HG03045 (cell line): ENCODE measurements around the gene BFSP2.
"Not testable (repeated sequence)": the region's sequence is repeated elsewhere in the genome, so short reads cannot be mapped to it uniquely, and the experiment has no call there.

Experiments used
- ATAC-seq: cut with Tn5 transposase; IDR thresholded peaks from one replicate; pipeline ENCODE4 v1.9.1; 2021; ENCODE audit warnings: mild to moderate bottlenecking, moderate library complexity; ENCODE audit not compliant: unreplicated experiment

The BFSP2 gene

DNA sequence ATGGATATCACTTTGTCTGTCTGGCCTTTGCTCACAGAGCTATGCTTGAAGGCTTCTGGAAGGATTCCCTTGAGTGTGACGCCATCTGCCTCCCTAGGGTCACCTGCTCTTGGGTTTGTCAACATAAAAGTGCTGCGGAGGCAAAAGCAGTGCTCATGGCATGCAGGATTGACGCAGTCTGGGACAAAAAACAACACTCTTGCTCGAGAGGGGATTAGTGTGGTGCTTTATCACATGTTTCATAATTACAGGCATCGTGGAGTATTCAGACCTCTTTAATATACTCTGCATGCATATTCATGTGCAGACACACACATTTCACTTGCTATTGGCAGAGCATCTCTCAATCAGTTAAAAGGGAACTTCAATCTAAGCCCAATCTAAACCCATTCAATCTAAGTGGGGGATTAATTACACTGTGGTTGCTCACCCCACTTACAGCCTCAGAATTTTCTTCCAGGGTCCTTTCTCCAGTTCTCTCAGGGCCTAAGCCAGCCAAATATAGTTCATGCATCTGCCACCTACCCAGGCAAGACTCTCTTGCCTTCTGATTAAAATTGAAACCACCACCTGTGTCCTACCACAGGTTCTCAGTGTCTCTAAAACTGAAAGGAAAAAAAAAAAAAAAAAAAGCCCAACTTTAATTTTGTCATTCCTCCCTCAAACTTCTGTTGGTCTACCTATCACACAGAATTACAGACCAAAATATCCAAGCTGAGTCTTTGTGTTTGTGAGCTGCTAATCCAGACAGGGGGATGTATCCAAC, 75.6 kb downstream of the BFSP2 start:
- ATAC-seq = peak; percentile 73

DNA sequence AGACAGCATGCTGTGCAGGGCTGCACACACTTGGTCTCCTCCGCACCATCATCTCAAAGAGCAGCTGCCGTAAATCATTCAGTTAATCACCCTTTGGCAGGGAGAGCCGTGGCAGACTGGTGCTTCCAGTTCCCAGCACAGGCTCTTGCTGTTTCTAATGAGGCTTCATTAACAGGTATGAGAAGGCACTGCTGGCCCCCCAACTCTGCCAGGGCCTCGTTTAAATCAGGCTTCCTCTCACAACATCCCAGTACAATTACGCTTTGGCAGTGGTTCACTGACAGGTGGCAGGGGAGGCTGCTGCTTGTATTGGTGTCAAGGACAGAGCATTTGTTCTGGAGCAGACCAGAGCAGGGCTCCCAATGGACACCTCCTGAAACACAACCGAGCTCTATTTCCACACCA, 77.1 kb downstream of the BFSP2 start:
- no peak for ATAC-seq

DNA sequence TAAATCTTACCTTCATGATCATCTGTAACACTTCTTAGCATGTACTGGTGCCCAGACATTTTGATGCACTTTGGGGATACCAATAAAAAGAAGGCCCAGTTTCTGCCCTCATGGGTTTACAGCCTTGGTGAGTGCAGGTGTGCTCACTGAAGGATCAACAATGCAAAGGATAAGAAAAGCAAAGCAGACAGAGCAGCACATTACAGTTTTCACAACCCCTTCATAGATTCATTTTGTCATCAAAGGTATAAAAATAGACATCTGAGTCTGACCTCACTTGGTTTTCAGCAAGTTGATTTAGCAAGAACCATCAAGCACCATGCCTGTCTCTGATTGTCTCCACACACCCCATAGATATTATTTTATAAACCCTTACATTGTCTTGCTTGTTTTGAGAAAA, 77.6 kb downstream of the BFSP2 start:
- peak; percentile 36 for ATAC-seq

DNA sequence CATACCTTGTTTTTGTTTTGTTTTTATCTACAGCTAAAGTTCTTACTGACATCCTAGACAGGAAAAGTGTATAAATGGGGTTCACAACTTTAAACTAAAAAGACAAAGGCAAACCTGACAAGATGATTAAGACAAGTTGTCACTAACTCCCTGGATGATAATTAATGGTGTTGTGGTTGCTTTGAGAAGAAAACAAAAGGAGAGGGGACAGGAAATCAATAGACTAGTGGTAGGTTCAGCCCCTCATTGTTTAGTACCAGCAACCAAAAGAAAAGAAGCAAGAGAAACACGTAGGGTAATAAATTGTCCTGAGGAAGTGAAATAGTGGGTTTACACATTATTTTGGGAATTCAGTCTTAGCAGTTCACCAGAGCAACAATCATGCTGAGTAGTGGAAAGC, 78.8 kb downstream of the BFSP2 start:
- no peak for ATAC-seq

DNA sequence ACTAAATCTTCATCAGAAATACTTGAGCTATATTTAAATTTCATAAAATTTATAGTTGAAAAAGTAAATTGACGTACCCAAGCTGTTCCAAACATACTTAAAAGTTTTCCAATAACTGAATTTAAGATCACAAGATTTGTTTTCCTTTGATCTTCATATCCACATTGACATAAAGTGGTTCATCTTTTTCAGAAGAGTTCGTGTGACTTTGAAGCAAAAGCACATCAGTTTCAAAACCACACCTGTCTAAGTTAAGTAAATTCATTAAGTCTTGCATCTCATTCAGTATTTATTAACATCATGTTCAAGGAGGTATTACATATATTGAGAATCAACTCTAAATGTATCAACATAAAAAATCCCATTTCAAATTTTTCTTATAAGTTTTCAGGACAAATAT, 79.5 kb downstream of the BFSP2 start:
- no peak for ATAC-seq

DNA sequence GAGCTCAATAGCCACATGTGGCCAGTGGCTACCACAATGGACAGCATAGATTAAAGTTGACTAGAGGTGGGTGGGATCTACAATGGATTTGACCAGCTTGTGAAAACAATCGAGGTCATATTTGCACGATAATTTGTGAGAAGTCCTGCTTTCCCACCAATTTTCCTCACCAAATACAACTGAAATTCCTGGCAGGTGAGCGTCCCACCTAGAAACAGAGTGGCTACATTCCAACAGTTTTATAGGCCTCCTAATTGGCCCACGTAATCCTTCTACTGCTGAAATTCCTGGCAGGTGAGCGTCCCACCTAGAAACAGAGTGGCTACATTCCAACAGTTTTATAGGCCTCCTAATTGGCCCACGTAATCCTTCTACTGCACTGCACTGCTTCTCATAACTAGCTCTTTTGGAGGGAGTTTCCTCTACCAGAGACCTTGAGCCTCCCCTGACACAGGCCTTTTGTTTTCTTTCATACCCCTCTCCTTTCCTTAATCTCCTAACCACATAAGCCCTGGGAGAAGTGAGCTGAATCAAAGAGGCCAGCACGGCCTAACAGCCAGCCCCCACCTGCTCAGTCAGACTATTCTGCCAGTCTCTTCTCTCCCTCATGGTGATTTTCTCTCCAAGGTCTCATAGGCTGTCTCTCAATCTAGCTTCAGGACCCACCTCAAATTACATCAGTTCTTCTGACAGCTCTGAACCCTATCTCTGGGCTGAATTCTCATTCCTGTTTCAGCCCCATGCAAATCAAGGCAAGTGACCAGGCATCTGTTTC, 80.2 kb downstream of the BFSP2 start:
- ATAC-seq = peak; percentile 59

DNA sequence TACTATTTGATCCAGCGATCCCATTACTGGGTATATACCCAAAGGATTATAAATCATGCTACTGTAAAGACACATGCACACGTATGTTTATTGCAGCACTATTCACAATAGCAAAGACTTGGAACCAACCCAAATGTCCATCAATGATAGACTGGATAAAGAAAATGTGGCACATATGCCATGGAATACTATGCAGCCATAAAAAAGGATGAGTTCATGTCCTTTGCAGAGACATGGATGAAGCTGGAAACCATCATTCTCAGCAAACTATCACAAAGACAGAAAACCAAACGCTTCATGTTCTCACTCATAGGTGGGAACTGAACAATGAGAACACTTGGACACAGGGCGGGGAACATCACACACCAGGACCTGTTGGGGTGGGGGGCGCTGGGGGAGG, 82.6 kb downstream of the BFSP2 start:
- not testable (repeated sequence) for ATAC-seq

DNA sequence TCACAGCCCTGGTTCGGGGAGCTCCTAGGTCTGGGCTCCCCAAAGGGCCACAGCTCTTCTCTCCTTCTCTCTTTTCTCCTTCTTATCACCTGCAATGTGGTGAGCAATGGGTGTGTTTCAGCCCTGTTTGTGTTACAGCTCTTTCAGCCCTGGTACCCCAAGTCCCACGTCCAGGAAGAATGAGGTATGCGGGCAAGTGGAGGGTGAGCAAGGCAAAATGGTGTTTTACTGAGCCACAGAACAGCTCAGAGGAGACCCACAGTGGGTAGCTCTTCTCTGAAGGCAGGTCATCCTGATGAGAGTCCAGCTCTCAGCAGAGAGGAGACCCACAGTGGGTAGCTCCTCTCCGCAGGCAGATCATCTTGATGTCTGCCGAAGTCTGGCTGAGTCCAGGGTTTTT, 86.8 kb downstream of the BFSP2 start:
- no peak for ATAC-seq

DNA sequence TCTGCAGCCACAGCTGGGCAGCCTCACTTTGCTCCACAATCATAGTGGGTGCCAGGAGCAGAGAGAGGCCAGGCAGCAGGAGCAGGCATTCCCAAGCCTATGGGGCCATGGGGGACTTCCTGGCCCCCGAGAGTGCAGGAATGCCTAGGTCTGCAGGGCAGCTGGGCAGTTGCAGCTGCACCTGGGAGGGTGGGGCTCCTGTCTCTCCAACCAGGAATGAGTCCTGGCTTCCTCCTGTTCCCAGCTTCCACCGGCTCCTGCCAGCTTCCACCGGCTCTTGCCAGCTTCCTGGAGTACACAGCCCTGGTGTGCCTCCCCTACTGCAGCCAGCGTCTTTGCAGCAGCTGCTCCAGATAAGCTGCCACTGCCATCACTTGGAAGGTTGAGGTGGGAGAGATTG, 87.3 kb downstream of the BFSP2 start:
- no peak for ATAC-seq

DNA sequence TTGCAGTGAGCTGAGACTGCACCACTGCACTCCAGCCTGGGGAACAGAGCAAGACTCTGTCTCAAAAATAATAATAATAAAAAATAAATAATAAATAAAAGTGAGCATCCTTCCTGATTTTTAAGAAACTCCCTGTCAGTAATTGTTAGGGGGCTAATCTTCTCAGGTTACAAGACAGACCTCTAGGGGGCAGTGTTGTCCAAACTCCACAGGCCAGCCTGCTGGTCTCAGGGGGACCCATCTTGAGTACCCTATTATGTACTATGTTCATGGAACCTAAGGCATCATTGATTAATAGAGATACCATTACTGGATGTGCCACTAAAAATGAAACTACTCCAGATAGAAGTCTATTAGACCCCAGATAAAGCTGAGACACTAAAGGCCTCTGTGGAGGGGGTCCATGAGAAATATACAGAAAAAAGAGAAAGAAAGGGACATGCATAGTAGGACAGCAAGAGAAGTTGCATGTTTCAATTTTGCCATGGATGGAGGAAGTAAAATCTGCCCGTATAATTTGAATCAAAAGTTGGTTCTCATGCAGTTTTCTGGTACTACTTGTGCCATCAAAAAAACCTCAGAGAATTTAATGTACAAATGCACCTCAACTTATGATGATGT, 88.2 kb downstream of the BFSP2 start:
- no peak for ATAC-seq

DNA sequence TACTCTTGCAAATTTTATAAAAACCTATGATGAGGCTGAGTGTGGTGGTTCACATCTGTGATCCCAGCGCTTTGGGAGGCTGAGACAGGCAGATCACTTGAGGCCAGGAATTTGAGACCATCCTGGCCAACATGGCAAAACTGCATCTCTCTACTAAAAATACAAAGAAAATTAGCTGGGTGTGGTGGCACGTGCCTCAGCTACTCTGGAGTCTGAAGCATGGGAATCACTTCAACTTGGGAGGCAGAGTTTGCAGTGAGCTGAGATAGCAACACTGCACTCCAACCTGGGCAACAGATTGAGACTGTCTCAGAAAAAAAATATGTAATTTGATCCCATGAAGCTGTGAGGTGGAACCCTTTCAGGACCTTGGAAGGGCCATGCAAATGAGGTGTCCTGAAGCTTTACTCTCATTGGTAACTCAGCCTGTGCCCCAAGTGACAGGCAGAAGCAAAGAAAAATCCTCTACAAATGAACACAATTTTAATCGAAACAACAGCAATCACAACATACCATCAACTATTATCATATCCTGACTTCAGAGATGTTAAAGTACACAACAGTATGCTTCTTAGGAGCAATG, 89.0 kb downstream of the BFSP2 start:
- no peak for ATAC-seq

DNA sequence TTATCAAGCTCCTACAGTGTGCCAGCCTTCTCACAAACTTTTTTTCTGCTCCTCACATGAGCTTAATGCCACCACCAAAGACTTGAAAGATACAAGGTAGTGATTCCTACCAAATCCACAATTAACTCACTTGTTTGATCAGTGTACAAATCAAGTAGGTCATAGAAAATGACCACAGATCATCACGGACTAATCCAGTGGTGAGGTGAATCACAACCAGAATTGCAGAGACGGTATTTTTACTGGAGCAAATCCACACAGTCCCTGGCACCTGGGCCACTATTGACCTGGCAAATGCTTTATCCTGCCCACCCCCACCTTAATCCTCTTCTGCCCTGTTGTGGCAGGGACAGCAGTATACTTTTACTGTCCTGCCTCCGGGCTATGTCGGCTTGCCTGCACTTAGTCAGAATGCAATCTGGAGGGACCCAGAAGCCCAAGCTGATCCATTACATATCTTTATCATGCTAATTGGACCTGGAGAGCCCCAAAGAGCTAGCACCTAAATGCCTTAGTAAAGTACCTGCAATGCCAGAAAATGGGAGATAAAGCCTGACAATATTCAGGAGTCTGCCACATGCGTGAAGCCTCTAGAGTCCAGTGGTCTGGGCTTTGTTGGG, 89.7 kb downstream of the BFSP2 start:
- no peak for ATAC-seq

DNA sequence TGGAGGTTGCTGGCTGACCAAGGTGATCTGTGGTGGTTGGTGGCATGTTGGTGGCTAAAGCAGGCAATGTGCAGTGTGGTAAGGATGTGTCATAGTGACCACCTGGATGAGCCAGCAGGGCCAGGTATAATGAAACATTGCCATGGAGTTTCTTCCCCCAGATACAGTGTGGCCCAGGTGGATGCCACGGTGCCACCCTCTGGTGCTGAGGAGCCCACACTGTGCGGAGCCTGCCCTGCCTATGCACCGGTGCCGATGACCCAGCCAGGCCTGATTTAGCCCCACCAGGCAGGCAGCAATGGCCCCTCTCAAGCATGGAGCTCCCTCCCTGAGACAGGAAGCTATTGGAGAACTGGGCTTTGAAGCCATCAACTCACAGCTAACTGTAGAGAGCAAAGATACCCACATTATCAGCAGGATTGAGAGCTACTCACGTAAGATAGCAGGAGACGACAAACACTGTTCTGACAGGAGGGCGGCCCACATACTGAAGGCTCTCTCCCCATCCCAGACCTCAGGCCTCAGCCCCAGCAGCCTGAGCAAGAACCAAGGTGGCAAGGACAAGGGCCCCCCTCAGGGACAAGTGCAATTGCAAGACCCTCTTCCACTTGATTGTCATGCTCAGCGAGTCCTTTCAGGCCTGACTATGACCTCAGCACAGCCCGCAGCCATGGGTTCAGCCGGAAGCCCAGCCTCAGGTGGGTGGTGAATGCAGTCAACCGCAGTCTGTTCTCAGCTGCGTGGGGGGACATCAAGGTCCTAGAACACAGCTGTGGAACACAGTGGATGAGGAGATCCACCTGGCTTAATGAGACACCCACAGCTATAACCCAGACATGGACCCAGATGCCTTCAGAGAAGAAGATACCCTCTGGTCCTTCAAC, 90.9 kb downstream of the BFSP2 start:
- peak; percentile 92 for ATAC-seq

DNA sequence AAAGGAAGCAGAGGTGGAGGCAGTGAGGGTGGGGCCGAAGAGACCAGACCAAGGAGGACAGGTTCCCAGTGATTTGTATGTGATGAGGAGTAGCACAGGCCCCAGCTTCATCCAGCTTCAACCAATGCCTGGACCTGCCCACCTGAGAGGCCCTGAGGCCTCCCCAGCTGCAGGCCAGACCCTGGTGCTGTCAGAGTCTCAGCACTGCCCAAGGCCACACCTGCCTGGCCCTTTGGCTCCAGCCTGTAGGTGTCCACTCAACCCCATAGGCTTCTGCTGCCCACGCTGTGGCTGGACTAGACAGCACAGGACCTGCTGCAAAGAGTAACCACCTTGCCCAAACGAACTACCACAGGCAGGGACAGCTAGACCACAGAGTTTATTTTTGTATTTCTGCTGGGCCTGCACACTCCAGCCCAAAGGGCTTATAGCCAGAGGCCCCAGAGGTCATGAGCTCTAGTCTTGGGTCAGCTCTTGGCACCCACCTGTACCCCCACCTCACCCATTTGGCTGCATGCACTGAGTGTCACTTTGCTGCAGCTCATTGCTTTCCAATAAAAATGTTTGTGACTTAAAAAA, 91.7 kb downstream of the BFSP2 start:
- ATAC-seq = peak; percentile 14

DNA sequence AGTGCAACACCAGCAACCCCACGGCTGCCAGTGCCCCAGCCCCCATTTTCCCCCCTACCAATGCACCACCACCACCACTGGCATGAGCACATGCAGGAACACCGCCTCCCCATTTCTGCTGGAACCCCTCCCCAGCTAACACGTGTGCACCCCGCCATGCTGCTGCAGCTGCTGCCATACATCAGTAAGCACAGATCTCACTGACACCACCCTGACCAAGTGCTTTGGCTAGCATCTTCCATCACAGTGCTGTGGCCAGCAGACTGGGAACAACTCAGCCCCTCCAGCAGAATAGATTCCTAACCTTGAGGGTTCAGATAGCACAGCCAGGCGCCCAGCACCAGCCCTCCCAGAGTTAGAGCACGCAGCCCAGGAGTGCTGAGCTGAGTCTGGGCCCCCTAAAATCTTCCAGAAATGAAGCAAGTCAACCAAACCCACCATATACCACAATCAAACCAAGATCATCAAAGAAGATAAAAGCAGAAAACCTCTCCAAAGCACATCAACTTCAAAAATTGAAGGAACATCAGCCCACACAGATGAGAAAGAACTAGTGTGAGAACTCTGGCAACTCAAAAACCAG, 92.4 kb downstream of the BFSP2 start:
- no peak for ATAC-seq

DNA sequence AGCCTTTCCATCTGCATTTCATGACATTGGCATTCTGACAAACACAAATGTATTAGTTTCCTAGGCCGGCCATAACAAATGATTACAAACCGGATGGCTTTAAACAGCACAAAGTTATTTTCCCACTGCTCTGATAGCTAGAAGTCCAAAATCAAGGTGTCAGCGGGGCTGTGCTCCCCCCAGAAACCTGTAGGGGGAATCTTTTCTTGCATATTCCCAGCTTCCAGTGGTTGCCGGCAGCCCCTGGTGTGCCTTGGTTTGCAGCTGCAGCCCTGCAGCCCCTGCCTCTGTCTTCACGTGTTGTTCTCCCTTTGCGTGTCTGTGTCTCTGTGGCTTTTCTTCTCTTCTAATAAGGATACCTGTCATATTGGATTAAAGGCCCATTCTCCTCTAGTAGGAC, 94.6 kb downstream of the BFSP2 start:
- no peak for ATAC-seq

DNA sequence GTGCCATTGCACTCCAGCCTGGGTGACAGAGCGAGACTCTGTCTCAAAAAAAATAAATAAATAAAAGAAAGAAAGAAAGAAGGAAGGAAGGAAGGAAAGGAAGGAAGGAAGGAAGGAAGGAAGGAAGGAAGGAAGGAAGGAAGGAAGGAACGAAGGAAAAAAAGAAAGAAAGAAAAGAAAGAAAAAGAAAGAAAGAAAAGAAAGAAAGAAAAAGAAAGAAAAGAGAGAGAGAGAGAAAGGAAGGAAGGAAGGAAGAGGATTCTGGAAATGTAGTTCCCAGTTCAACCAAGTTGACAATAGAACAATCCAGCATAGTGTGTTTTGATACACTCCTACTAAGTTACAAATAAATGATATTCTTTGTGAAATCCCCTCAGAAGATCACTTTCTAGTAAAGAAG, 102.7 kb downstream of the BFSP2 start:
- ATAC-seq = not testable (repeated sequence)

DNA sequence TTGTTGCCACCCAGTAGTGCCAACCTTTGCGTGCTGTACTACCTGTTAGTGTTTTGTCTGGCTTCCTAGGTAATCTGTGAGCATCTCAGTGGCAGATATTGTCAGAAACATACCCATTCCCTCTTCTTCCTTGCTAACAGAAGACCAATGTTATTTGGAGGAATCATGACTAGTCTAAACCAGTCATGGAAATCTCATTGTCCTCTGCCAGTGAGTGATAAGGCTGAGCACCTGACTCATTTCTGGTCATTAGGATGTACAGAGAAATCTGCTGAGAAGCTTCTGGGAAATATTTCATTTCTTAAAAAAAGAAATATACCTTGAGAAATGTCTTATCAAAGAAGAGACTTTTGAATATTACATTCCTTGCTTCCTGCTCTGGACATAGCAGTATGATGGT, 103.6 kb downstream of the BFSP2 start:
- ATAC-seq = no peak

DNA sequence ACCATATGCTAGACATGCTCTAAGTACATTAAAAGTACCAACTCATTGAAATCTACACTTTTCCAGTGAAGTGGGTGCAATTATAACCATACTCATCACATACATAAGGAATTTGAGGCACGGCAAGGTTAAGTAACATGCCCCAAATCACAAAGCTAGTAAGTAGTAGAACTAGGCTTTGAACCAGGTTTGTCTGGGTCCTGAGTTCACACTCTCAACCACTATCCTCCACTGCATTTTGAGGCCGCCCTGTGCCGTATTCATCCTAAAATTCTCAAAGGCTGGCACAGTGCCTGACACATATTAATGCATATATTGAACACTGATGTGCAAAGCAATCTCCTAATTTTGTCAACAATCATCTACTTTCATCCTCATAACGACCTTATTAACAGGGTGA, 104.9 kb downstream of the BFSP2 start:
- no peak for ATAC-seq
